ENCODE data around the gene PPARG. TPM values are rescaled to one million over a fixed set of nuclear protein-coding genes. Genes with fewer than 3 reads are reported as not detected.

PPARG gene
- total and polyA plus RNA-seq, 10 of the 15 experiments (the other 5 are each of a cell fraction or from before 2014, with no cell fraction given), result 0.06 to 0.86 (median 0.12) TPM; not detected in 5

GRCh38 chr3:12327021-12327420 is 38.2 kb downstream of the PPARG start:
- DNase-seq (ENCODE audit: low read depth, low spot score), result no peak

GRCh38 chr3:12328132-12328836 is 39.4 kb downstream of the PPARG start:
- ChIA-PET SMC1A (ENCODE audit: uncharacterized antibody, unreplicated experiment) (interaction anchor here (0.6 kb wide), 1 partner anchor 252 kb away, joined by 3 read pairs; no protein-coding TSS in a partner anchor), POLR2A (no interaction called here), RAD21 (ENCODE audit: unreplicated experiment) (interaction anchor here (1.1 to 1.2 kb wide), 2 partner anchors 13 to 55 kb away, joined by 3 read pairs; no protein-coding TSS in a partner anchor), CTCF (interaction anchor here (1.4 kb wide), 1 partner anchor 10 kb away, joined by 3 read pairs; no protein-coding TSS in a partner anchor)
- Histone ChIP-seq H3K4me3 (no peak overlapping the region), H3K9me3 (replicated peaks; ENCODE audit: control insufficient read depth, insufficient read depth, low read length) (no peaks in the 10 kb centered on the region), H4K20me1 (ENCODE audit: control insufficient read depth, insufficient read depth) (no peaks in the 10 kb centered on the region), H3K4me2 (ENCODE audit: control insufficient read depth, insufficient read depth) (no peak overlapping the region), H3K27ac (ENCODE audit: control insufficient read depth, insufficient read depth) (no peak overlapping the region), H3K4me1 (ENCODE audit: control insufficient read depth, insufficient read depth, low read length) (no peaks in the 10 kb centered on the region), H3K79me2 (ENCODE audit: control insufficient read depth, insufficient read depth, low read length) (no peaks in the 10 kb centered on the region), H3K27me3 (replicated peaks in 1 of 2; ENCODE audit: control insufficient read depth in 2 of 2, insufficient read depth in 2 of 2, low read length in 1 of 2) (no peaks in the 10 kb centered on the region), H3K36me3 (ENCODE audit: control insufficient read depth in 2 of 2, insufficient read depth in 2 of 2, low read length in 1 of 2) (no peaks in the 10 kb centered on the region), H2AFZ (ENCODE audit: control insufficient read depth, low read depth, low read length) (no peak overlapping the region), H3K9ac (ENCODE audit: control insufficient read depth, insufficient read depth, low read length) (no peak overlapping the region)
- FAIRE-seq, result no peak
- no peak for TF ChIP-seq SMARCA5 (IDR thresholded peaks at IDR 0.05)
- no peak for TF ChIP-seq USF2 (IDR thresholded peaks at IDR 0.05; ENCODE audit: borderline replicate concordance, low read depth, low read length)
- no peak for TF ChIP-seq CBX3 (IDR thresholded peaks at IDR 0.05; ENCODE audit: borderline replicate concordance, low read depth)
- no peak for TF ChIP-seq NR2F1 (conservative IDR thresholded peaks at IDR 0.05)
- TF ChIP-seq ZZZ3 (IDR thresholded peaks at IDR 0.05; ENCODE audit: control insufficient read depth, insufficient read length, low read depth), result no peak
- DNase-seq (ENCODE audit: low read depth, low spot score), result no peak
- intact Hi-C loops (cut with micrococcal nuclease; ENCODE audit: unreplicated experiment) (no loop called here), in situ Hi-C loops (cut with MboI) (no loop called here)
- 49% methylated on average over 8 of the region's 8 CpGs for WGBS (ENCODE audit: insufficient coverage, insufficient replicate concordance, low lambda C conversion rate, missing lambda C conversion rate)
- no TSS peak for BruUV-seq (replicated peaks)
- ATAC-seq, result peak; percentile 26; the same call in 2 of the 3 replicates

More at GRCh38 chr3:12327021-12327420, 38.2 kb downstream of the PPARG start:
- no peak for TF ChIP-seq CEBPB (IDR thresholded peaks at IDR 0.05; ENCODE audit: borderline replicate concordance in 1 of 2, low read depth in 2 of 2, low read length in 2 of 2)
- TF ChIP-seq ELK1 (IDR thresholded peaks at IDR 0.05; ENCODE audit: low read depth, low read length), result no peak
- no peak for TF ChIP-seq CHD1 (IDR thresholded peaks at IDR 0.05; ENCODE audit: low read depth, low read length)
- Histone ChIP-seq H3K9ac (ENCODE audit: control insufficient read depth, insufficient read depth, low read length) (no peak overlapping the region), H3K79me2 (ENCODE audit: control insufficient read depth, insufficient read depth, low read length) (no peaks in the 10 kb centered on the region), H3K27ac (ENCODE audit: control insufficient read depth, insufficient read depth) (no peak overlapping the region), H3K4me3 (no peak overlapping the region), H2AFZ (ENCODE audit: control insufficient read depth, low read depth, low read length) (no peak overlapping the region), H4K20me1 (ENCODE audit: control insufficient read depth, insufficient read depth) (no peaks in the 10 kb centered on the region), H3K4me2 (ENCODE audit: control insufficient read depth, insufficient read depth) (no peak overlapping the region), H3K36me3 (ENCODE audit: control insufficient read depth in 2 of 2, insufficient read depth in 2 of 2, low read length in 1 of 2) (no peaks in the 10 kb centered on the region), H3K27me3 (replicated peaks in 1 of 2; ENCODE audit: control insufficient read depth in 2 of 2, insufficient read depth in 2 of 2, low read length in 1 of 2) (no peaks in the 10 kb centered on the region), H3K9me3 (replicated peaks; ENCODE audit: control insufficient read depth, insufficient read depth, low read length) (no peaks in the 10 kb centered on the region), H3K4me1 (ENCODE audit: control insufficient read depth, insufficient read depth, low read length) (no peaks in the 10 kb centered on the region)
- POLR2A ChIA-PET, result no interaction called here
- no peak for ATAC-seq
- RAD21 ChIA-PET (ENCODE audit: unreplicated experiment), result no interaction called here
- BruUV-seq (replicated peaks), result no TSS peak
- CTCF ChIA-PET, result interaction anchor here (1.2 kb wide), 1 partner anchor 13 kb away, joined by 3 read pairs; no protein-coding TSS in a partner anchor
- SMC1A ChIA-PET (ENCODE audit: uncharacterized antibody, unreplicated experiment), result interaction anchor here (1.1 to 1.6 kb wide), 2 partner anchors 8 to 9 kb away, joined by 4 read pairs; no protein-coding TSS in a partner anchor
- FAIRE-seq, result no peak
- 53% methylated on average over 5 of the region's 5 CpGs for WGBS (ENCODE audit: insufficient coverage, insufficient replicate concordance, low lambda C conversion rate, missing lambda C conversion rate)
- in situ Hi-C loops (cut with MboI) (no loop called here), intact Hi-C loops (cut with micrococcal nuclease; ENCODE audit: unreplicated experiment) (no loop called here)
